Stromal cell of bone marrow (primary cell): ENCODE data around the gene TBKBP1.
"Not testable (repeated sequence)": the region's sequence is repeated elsewhere in the genome, so short reads cannot be mapped to it uniquely, and the experiment has no call there.

Source experiments
- DNase-seq: peaks from one replicate; pipeline ENCODE4 v3.0.0-alpha.2; 2012; ENCODE audit warnings: low read depth

Gene TBKBP1

DNA sequence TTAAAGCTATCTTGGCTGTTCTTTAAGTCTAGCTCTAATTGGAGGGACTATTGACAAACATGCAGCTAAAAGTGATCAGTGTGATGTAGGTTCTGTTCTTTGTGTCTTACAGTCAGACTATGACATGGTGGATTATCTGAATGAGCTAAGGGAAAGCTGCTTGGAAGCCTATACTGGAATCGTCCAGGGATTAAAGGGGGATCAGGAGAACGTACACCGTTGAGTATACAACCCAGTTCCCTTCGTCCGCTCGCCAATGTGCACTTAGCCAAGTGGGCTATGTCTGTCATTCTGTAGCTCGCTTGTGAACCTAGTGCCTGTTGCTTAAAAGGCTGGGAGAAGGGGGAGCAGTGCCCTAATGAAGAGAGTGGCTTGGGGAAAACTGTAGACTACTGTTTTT is 15.8 kb upstream of the TBKBP1 start:
- no peak for DNase-seq

DNA sequence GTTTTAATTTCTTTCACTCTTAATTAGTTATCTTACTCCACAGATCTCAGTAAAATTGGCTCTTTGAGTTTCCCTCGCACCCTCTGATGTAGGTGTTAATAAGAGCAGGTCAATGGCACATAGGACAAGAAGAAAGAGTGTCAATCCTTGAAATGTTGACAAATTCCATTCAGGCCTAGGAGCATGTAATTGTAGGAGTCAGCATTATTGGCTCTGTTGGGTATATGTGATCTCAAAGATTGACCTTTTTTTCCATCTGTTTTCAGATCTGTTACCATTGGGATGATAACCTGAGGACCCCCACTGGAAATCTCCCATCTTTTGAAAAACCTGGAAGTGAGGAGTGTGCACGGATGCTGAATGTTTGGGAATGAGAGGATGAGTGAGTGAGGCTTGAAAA is 11.8 kb upstream of the TBKBP1 start:
- no peak for DNase-seq

DNA sequence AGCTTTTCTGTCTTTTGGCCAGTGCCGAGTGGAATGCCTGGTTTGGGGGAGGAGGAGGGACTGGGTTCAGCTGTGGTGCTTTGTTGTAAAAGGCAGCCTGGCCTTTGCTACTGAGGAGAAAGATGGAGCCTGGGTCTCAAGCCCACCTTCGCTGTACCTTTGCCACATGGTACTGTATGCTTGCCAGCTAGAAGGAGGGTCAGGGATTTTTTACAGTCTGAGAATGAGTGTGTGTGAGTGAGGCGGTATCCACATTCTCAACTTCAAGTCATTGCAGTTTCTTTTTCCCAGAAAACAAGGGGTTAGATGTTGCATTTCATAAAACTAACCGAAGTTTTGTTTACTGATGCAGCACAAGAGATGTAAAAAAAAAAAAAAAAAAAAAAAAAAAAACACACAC is 11.2 kb upstream of the TBKBP1 start:
- not testable (repeated sequence) for DNase-seq

DNA sequence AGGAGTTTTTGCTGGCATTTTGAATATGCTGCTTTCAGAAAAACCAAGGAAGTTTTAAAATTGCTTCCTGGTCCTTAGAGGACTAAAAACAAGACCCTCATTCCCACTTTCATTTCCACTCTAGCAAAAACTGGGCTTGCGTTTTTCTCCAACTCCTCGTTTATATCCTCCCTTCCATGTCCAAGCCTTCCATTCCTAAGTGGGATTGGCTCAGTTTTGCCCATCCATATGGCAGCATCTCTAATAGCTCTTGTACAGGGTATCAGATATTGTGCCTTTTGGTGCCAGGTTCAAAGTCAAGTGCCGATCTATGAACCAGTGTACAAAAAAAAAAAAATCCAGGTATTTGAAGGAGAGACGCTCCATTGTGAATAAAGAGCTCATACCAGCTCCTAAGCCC is 9.9 kb upstream of the TBKBP1 start:
- DNase-seq = no peak

DNA sequence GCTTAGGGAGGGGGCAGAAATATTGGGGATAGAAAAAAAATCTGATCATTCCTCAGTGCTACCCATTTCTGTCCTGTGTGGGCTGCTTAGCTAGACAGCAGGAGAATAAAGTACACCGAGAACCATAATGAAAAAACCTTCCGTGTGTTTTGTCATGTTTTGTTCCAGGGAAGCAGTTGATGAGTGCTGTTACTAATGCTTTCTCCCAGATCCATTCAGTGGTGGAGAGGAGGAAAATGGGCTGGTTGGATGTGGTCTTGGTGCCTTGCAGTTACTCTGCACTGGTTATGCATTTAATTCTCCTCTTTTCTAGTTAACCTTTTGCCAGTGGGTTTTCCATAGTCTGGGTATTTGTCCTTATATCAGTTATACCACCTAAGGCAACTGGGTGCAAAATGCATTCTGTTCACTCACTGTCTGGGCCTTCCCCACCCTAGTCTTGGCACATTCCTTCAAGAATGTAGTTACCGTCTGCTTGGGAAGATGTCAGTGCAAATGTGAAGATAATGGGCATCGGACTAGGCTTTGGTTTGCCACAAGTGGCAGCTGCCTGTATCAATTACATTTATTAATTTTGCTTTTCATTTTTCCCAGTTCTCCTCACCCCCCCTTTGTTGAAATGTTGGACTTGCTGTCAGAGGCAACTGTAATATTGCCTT is 9.3 kb upstream of the TBKBP1 start:
- no peak for DNase-seq

DNA sequence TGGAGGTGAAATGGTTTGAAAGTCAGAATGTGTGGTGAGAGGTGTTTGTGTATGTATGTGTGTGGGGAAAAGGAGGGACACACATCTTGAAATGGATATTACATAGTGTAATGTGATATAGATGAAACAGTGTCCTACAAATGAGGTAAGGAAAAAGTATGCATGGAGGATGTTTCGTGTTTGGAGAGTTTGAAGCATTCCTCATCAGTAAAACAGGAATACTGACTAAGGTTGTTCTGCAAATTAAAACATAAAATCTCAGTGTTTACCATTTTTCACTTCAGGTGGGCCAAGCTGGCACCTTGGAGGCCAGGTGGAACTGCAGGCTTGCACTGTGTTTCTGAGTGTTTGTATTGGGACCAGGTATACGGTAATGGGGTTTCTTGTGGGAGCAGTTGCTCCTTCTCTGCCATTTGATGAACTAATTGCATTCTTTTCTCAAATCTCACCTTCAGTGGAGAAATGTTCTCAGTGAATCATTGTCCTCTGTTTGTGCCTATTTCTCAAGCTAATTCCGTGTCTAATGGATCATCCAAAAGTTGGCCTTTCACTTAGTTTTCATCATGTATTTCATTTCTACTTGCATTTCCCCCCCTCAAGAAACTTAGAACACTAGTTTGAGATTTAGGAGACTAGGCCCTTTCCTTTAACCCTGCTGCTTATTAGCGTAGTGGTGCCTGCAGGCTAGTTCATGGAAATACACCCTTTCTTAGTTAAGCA is 8.2 kb upstream of the TBKBP1 start:
- DNase-seq = no peak

DNA sequence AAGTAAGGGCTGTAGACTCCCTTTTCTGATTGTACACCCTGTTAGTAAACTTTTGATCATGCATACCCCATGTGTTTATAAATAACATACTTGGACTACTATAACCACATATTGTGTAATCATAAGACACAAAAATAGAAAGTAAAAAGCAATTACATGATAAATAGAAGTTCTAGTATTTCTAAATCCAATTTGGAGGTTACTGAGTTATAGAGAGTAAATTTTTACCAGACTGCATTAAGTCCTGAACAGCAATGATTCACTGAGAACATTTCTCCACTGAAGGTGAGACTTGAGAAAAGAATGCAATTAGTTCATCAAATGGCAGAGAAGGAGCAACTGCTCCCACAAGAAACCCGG is 7.7 kb upstream of the TBKBP1 start:
- DNase-seq = no peak

DNA sequence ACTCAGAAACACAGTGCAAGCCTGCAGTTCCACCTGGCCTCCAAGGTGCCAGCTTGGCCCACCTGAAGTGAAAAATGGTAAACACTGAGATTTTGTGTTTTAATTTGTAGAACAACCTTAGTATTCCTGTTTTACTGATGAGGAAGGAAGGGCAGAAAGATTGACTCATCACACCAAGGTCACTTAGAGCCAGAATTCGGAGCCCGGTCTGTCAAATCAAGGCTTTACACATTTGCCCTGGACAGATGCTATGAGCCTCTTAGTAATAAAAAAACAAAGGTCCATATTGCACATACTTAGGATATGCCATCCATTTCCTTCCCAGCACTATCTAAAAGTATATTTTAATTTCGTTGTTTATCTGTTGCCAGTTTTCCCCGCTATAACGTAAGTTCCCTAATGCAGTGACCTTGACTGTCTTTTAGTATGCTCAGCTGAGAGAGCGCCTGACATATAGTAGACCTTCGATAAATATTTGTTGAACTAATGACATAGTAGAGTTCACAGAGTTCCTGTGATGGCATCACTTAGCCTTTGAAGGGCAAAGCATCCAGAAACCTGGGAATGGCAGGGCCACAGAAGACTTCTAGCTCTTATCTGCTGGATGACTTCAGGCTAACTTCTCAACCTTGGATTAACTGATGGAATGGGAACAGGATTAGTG is 7.2 kb upstream of the TBKBP1 start:
- DNase-seq = no peak

DNA sequence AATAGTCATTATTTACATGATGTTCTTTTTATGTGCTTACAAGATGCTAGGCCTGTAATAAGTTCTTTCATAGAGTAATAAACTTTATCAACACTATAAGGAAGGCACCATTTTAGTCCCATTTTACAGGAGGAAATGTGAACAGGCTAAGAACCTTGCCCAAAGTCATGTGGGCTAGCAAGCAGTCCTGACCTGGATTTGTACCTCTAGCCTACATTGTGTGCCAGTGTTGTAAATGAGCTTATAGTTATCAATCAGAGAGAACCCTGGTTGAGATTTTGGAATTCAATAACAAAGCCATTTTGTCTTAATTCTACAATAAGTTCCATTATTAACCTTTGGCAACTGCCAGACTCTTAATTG is 6.7 kb upstream of the TBKBP1 start:
- DNase-seq = no peak

DNA sequence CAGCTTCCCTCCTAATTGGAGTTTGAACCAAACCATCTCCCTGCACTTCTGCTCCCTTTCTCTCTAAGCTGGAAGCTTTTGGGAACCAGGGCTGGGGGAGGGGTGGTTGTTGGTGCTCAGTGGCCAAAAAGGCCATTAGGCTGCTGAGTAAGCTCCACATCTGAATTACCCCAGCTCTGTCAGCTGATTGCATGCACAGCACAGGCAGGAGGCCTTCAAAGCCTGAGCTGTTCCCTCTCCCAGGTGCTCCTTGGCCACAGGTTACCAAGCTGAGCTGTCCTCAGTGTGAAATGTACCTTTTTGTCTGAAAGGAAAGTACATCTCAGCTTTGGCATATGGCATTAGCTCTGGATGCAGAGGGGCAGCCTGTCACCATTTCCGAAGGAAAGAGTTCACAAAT is 6.2 kb upstream of the TBKBP1 start:
- DNase-seq = peak; percentile 43

DNA sequence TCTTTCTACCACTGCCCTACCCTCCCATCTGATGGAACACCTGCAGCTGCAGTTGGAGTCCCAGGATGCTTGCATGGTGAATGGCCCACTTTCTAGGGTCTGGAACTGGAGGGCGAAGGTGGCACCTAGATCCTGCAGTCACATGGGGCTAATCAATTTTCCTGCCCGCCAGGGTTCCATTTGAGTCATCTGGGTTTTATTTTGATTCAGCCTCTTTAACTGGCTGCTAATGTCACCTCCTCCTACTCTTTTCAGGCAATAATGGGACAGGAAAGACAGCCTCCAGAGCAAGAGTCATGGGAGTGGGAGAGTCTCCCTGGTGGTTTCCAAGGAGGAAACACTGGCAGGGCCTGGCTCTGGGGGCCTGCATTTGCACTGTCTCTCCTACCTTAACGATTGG is 3.8 kb upstream of the TBKBP1 start:
- DNase-seq = no peak

DNA sequence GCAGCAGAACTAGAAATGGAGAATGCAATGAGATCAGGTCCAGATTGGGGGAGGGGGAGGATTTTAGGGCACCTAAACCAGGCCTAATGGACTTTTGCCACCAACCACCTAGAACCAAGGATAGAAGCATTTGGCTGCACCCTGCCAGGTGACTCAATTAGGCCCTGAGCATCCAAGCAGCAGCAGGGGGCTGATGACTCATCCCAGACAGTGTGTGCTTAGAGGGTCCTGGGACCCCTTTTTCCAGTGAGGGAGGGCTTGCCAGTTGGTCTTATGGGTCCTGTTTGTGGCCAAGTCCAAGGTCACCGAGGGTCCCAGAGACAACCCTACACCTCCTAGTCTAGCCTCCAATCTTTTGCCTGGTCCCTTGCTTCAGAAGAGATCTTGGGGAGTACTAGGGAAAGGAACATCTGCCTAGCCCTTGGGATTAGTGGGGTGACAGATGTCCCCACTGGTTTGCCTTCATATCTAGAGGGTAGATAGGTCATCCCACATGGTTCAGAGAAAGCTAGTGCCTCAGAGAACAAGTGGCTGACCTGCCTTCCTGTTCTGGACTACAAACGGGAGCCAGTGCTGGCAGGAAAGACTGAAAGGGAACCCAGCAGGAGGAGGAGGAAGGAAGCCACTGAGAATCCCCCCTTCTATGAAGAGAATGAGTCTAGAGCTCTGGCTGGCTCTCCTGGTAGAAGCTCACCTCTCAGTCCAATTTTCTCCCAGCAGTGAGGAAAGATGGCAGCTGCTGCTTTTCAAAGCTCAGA is 1.6 kb upstream of the TBKBP1 start:
- DNase-seq = no peak

DNA sequence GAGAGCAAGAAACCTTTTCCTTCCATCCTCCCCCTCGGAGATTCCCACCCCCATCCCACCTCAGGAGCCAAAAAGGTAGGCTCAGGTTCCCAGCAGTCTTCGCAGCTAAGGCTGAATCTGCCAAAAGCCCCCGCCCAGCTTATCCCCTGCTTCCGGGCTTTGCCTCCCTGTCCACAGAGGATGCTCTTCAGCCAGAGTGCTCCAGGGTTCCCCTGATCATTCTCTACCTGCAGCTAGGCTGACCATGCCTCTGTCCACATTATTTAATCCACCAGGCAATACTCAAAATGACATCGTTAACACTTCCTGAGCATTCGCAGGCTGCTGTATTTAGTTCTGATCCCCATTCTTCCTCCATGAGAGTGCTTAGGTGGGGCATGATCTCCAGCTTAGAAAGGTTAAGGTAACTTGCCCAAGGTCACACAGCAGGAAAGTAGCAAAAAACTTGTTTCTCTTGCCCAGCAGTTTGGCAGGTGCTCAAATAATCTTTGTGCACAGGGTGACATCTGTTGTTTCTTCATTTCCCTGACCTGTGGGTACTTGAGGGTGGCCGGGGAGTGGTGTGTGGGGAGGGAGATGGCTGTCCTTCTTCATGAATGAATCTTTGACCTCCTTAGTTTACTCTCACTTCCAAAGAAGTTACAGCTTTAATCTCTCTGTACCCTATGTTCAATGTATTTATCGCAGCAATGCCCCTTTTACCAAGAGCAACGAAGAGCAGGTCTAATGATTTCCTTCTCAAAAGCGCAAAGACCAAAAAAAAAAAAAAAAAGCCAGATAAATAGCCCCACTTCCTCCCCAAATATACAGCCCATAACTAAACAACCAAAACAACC is 848 bp upstream of the TBKBP1 start:
- DNase-seq = no peak

DNA sequence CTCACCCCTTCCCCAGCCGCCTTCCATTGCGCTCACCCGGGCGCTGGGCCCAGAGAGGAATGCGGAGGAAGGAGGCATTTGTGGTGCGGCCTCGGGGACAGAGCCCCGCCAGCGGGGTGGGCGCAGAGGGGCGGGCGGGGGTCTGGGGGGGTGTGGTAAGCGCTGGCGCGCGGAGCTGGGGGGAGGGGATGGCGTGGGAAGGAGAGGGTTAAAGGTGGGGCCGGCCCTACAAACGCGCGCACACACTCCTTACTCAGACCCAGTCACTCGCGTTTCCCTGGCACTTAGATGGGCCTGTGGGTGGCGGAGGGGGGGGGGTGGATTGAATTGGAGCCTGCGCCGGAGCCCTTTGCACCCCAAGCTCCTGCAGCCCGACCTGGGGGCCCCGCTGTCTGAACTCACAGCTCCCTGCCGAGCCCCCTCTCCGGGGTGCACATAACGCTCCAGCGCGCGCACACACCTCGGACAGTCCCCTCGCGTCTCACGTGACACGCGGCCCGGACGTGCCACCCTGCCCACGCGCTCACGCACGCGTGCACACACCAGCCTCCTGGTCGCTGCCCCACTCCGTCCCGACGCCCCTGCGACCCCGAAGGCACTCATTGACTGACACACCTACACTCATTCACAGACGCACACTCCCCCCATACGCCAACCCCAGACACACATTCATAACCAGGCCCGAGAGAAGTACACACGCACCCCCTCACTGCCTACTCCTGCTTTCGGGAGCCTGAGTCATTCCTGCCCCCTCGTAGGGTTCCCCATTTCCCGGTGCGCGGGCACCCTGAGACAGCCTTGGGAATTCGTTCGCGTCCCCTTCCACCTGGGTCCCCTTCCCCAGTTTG is 844 bp downstream of the TBKBP1 start:
- DNase-seq = no peak

DNA sequence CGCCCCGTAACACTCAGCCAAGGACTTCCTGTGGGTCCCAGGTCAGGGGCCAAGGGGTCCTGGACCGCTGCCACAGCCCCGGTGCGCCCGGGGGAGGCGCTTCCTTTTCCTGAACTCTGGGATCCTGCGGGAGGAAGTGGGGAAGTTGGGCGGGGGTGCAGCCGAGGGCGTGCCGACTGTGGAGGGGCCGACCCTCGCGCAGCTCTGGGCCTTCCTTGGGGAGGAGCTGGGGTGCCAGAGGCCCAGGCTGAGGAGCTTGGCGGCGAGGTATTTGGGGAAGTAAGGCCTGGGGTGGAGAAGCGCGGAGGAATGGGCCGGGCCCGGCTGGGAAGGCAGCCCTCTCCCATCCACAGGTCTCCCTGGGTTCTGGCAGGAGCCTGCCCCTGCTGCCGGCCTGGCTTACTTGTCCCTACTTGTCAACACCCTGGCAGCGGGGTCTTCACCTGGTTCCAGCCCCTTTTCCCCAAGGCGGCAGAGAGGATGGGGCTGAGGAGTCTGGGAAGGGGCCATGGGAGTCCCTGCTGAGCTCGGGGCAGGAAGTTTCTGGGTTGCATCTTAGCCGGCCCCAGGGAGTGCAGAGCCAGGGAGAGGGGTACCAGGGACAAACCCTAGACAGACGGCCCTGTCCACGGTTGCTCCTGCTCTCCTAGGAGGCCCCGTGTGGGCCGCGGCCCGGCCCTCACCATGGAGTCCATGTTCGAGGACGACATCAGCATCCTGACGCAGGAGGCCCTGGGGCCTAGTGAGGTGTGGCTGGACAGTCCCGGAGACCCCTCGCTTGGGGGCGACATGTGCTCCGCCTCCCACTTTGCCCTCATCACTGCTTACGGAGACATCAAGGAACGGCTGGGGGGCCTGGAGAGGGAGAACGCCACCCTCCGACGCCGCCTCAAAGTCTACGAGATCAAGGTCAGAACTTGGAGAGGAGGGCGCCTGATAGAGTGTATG is 1.7 kb downstream of the TBKBP1 start:
- DNase-seq = no peak

DNA sequence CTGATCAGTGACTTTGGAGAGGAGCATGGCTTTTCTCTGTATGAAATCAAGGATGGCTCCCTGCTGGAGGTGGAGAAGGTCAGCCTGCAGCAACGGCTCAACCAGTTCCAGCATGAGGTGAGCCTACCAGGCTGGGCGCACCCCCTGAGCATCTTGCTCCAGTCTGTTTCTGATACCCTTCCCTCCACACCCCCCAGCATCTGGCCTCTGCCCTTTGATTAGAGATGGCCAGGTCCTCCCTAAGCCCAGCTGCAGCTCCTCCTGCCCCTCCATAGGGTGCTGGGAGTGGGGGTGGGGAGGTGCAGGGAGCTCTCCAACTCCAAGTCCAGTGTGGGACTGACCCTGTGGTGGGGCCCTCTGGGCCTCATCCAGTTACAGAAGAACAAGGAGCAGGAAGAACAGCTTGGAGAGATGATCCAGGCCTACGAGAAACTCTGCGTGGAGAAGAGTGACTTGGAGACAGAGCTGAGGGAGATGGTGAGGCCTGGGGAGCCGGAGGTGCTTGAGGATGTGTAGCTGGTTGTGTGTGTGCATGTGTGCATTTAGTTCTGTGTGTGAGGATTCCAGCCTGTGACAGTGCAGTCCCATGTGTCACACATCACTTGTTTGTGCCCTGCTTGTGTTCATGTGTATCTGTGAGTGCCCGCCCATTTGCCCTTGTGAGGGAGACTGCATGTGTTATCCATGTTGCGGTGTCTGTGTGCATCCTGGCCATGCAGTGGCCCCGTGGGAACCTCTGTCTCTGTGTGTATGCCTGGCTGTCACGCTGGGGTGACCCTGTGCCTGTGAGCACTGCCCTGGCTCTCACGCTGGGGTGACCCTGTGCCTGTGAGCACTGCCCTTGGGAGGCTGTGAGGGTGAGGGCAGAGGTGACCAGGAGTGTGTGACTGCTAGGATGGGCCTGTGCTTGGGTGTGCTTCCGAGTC is 3.0 kb downstream of the TBKBP1 start:
- no peak for DNase-seq

DNA sequence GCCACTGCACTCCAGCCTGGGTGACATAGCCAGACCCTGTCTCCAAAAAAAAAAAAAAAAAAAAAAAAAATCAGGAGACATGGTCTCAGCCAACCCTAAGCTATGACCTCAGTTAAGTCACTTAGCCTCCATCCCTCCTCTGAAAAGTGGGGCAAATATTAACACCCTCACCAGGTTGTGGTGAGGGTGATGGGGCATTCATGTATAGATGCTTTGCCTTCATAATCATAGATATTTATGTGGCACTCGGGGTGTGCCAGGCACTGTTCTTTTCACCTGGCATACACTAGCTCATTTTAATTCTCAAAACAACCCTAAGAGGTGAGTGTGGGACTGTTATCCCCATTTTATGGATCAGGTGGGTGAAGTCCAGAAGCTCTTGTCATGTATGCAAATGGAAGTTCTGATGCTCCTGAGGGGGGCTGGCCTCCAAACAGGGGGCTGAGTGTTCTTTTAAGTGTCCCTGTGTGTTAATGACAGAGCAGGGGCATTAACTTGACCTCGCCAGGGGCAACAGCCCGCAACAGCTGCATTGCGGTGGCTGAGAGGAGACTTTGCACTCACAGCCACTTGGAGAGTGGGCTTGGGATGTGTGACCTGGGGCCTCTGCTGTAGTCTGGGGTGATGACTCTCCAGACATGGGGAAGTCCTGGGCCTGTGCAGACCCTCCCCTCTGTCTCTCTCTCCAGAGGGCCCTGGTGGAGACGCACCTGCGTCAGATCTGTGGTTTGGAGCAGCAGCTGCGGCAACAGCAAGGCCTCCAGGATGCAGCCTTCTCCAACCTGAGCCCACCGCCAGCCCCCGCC is 4.1 kb downstream of the TBKBP1 start:
- no peak for DNase-seq
